GM23338 (cell line): ENCODE measurements around the gene CRHR1. TPM values are rescaled to one million over a fixed set of nuclear protein-coding genes. Genes with fewer than 3 reads are reported as not detected.

Experiments used
- ATAC-seq: fragments of 200-7000 bp; cut with Tn5 transposase; 3 replicates; pipeline ENCODE4 v1.9.1; 2020
- DNase-seq: peaks from one replicate; pipeline ENCODE4 v3.0.0-alpha.2; 2015; ENCODE audit warnings: low spot score
- H2AFZ ChIP-seq: fragments of 200-600 bp; sonication (generic); 2 replicates; pipeline ENCODE4 v1.8.0; 2016; ENCODE audit warnings: antibody characterized with exemption, mild to moderate bottlenecking, moderate library complexity
- H3F3A ChIP-seq: fragments of 200-600 bp; sonication (generic); replicated peaks from 2 replicates; pipeline ENCODE4 v1.8.0; 2017; ENCODE audit warnings: antibody characterized with exemption, mixed run types, low read depth
- H3K27ac ChIP-seq: fragments of 200-600 bp; sonication (generic); 2 replicates; pipeline ENCODE4 v1.6.1; 2016; ENCODE audit warnings: low read depth
- H3K27me3 ChIP-seq: fragments of 200-600 bp; sonication (generic); 2 replicates; pipeline ENCODE4 v1.8.0; 2016; ENCODE audit warnings: mild to moderate bottlenecking, mixed run types, moderate library complexity; ENCODE audit not compliant: insufficient read depth
- H3K36me3 ChIP-seq: fragments of 200-600 bp; sonication (generic); 2 replicates; pipeline ENCODE4 v1.8.0; 2016; ENCODE audit warnings: mild to moderate bottlenecking; ENCODE audit not compliant: insufficient read depth
- H3K4me1 ChIP-seq: fragments of 200-600 bp; sonication (generic); 2 replicates; pipeline ENCODE4 v1.8.0; 2016; ENCODE audit warnings: mild to moderate bottlenecking, moderate library complexity; ENCODE audit not compliant: insufficient read depth
- H3K4me2 ChIP-seq: fragments of 200-600 bp; sonication (generic); 2 replicates; pipeline ENCODE4 v1.7.1; 2017; ENCODE audit warnings: mixed run types
- H3K4me3 ChIP-seq: fragments of 200-600 bp; sonication (generic); 2 replicates; pipeline ENCODE4 v1.6.1; 2016; ENCODE audit warnings: mixed run types
- H3K79me2 ChIP-seq: fragments of 200-600 bp; sonication (generic); replicated peaks from 2 replicates; pipeline ENCODE4 v1.8.0; 2017; ENCODE audit warnings: mild to moderate bottlenecking; ENCODE audit not compliant: insufficient read depth
- H3K9me2 ChIP-seq: fragments of 200-600 bp; sonication (generic); 2 replicates; pipeline ENCODE4 v1.8.0; 2017; ENCODE audit not compliant: insufficient read depth
- H4K20me1 ChIP-seq: fragments of 200-600 bp; sonication (generic); replicated peaks from 2 replicates; pipeline ENCODE4 v1.8.0; 2017; ENCODE audit warnings: mild to moderate bottlenecking; ENCODE audit not compliant: insufficient read depth
- H3K27ac Mint-ChIP-seq: 2 replicates; pipeline ENCODE4 v1.8.0; 2020; ENCODE audit warnings: inconsistent platforms, mild to moderate bottlenecking, moderate library complexity, mixed read lengths
- H3K27me3 Mint-ChIP-seq: 3 replicates; pipeline ENCODE4 v1.8.0; 2022; ENCODE audit warnings: low read depth, mild to moderate bottlenecking, moderate library complexity, mixed read lengths, inconsistent platforms; ENCODE audit not compliant: insufficient read depth, poor library complexity
- H3K36me3 Mint-ChIP-seq: 3 replicates; pipeline ENCODE4 v1.8.0; 2021; ENCODE audit warnings: low read depth, mild to moderate bottlenecking, inconsistent platforms, moderate library complexity, mixed read lengths
- H3K4me1 Mint-ChIP-seq: 3 replicates; pipeline ENCODE4 v1.8.0; 2020; ENCODE audit warnings: mild to moderate bottlenecking, inconsistent platforms, mixed read lengths
- H3K4me3 Mint-ChIP-seq: 3 replicates; pipeline ENCODE4 v1.8.0; 2021; ENCODE audit warnings: moderate library complexity, mild to moderate bottlenecking, inconsistent platforms, mixed read lengths
- H3K9me3 Mint-ChIP-seq: 3 replicates; pipeline ENCODE4 v1.8.0; 2020; ENCODE audit warnings: moderate library complexity, mild to moderate bottlenecking, inconsistent platforms, mixed read lengths
- CREB1 ChIP-seq: fragments of 250-450 bp; sonication (Bioruptor Pico); IDR thresholded peaks from 2 replicates; pipeline ENCODE4 v1.5.0; 2020; ENCODE audit warnings: low read depth, mild to moderate bottlenecking, moderate library complexity
- CTCF ChIP-seq, 2 experiments: fragments of 200-600 bp in 1 of 2; sonication (generic) in 1 of 2; conservative IDR thresholded peaks; 2 replicates each; pipeline versions ENCODE4 v1.5.1 to v1.6.1; 2016 to 2017; ENCODE audit warnings: antibody characterized with exemption in 2 of 2, low read depth in 2 of 2, mild to moderate bottlenecking in 2 of 2, moderate library complexity in 1 of 2
- ETS1 ChIP-seq: IDR thresholded peaks from 2 replicates; pipeline ENCODE4 v1.6.1; 2016; ENCODE audit warnings: antibody characterized with exemption
- EZH2 ChIP-seq: fragments of 200-600 bp; sonication (generic); IDR thresholded peaks from one replicate; pipeline ENCODE4 v1.8.0; 2017; ENCODE audit warnings: antibody characterized with exemption, mild to moderate bottlenecking, low read depth; ENCODE audit not compliant: unreplicated experiment
- EZH2phosphoT487 ChIP-seq: fragments of 200-600 bp; sonication (generic); IDR thresholded peaks from one replicate; pipeline ENCODE4 v1.8.1; 2018; ENCODE audit warnings: antibody characterized with exemption; ENCODE audit not compliant: unreplicated experiment
- JUNB ChIP-seq: IDR thresholded peaks from one replicate; pipeline ENCODE4 v1.6.1; 2016; ENCODE audit warnings: antibody characterized with exemption; ENCODE audit not compliant: unreplicated experiment
- NANOG ChIP-seq: IDR thresholded peaks from 2 replicates; pipeline ENCODE4 v1.6.1; 2016; ENCODE audit warnings: antibody characterized with exemption, borderline replicate concordance
- POLR2AphosphoS5 ChIP-seq: IDR thresholded peaks from 2 replicates; pipeline ENCODE4 v1.6.1; 2016; ENCODE audit warnings: antibody characterized with exemption, low read depth
- STAT1 ChIP-seq: IDR thresholded peaks from one replicate; pipeline ENCODE4 v1.6.1; 2016; ENCODE audit warnings: antibody characterized with exemption; ENCODE audit not compliant: unreplicated experiment
- ZNF114 ChIP-seq: fragments of 250-450 bp; sonication (Bioruptor Pico); IDR thresholded peaks from 2 replicates; pipeline ENCODE4 v1.5.0; 2020; ENCODE audit warnings: mild to moderate bottlenecking, moderate library complexity
- ZNF331 ChIP-seq: fragments of 250-450 bp; sonication (Bioruptor Pico); IDR thresholded peaks from 2 replicates; pipeline ENCODE4 v1.5.0; 2020; ENCODE audit warnings: low read depth, mild to moderate bottlenecking, moderate library complexity
- ZNF462 ChIP-seq: fragments of 250-450 bp; sonication (Bioruptor Pico); IDR thresholded peaks from 2 replicates; pipeline ENCODE4 v1.5.0; 2020; ENCODE audit warnings: mild to moderate bottlenecking, moderate library complexity
- polyA plus RNA-seq: library from polyadenylated mRNA; unstranded; fragments of >200 nt; fragmentation: Nextera tagmentation; extraction: Ambion mirVana; gene quantifications from 2 replicates; pipeline ENCODE4 v1.2.1, GENCODE V29; 2016
- total RNA-seq: library from RNA; depleted of rRNA; stranded (reverse); fragments of >200 nt; shearing (Covaris generic); gene quantifications from 2 replicates; pipeline ENCODE4 v1.2.3, GENCODE V29; 2014

Gene CRHR1
- total and polyA plus RNA-seq, 2 experiments from 2014 or later = 0.19 to 0.76 TPM

- Histone ChIP-seq H3K4me2 (no peak overlapping the region), H3K27me3 (peaks cover 20% of the 10 kb centered on the region), H3K4me1 (peaks cover 23% of the 10 kb centered on the region; the same call in 1 of the 2 replicates), H3F3A (no peaks in the 10 kb centered on the region), H3K27ac (no peak overlapping the region), H2AFZ (no peak overlapping the region), H3K79me2 (no peaks in the 10 kb centered on the region), H4K20me1 (peaks cover 5% of the 10 kb centered on the region; the same call in 1 of the 2 replicates), H3K36me3 (no peaks in the 10 kb centered on the region), H3K9me2 (no peaks in the 10 kb centered on the region), H3K4me3 (no peak overlapping the region)
- no peaks in the 10 kb centered on the region; the same call in 2 of the 3 replicates for H3K36me3 Mint-ChIP-seq
- H3K27me3 Mint-ChIP-seq = peaks cover 21% of the 10 kb centered on the region
- H3K9me3 Mint-ChIP-seq = no peaks in the 10 kb centered on the region
- H3K27ac Mint-ChIP-seq = no peak overlapping the region
- TF ChIP-seq JUNB (no peak), EZH2phosphoT487 (no peak), POLR2AphosphoS5 (no peak)
- peaks cover 44% of the 10 kb centered on the region for H3K4me1 Mint-ChIP-seq
- ATAC-seq (no peak), DNase-seq (no peak)
- H3K4me3 Mint-ChIP-seq = no peak overlapping the region
These were observed 7.0 kb downstream of the CRHR1 start for GRCh38 chr17:45791041-45791582.

- Histone ChIP-seq H3K27ac (no peak overlapping the region), H3K4me2 (no peak overlapping the region), H4K20me1 (no peaks in the 10 kb centered on the region; the same call in 1 of the 2 replicates), H3K4me1 (peaks cover 16% of the 10 kb centered on the region; the same call in 1 of the 2 replicates), H3K4me3 (no peak overlapping the region), H3K36me3 (no peaks in the 10 kb centered on the region), H3K9me2 (no peaks in the 10 kb centered on the region), H3K79me2 (no peaks in the 10 kb centered on the region), H3K27me3 (peaks cover 12% of the 10 kb centered on the region; the same call in 1 of the 2 replicates), H2AFZ (no peak overlapping the region), H3F3A (no peaks in the 10 kb centered on the region)
- TF ChIP-seq EZH2phosphoT487 (no peak), ZNF114 (CRISPR knock-in tag) (no peak), CREB1 (CRISPR knock-in tag) (no peak), ETS1 (no peak), STAT1 (no peak), ZNF331 (CRISPR knock-in tag) (no peak), POLR2AphosphoS5 (no peak), ZNF462 (no peak), NANOG (no peak), JUNB (no peak), CTCF (conservative IDR thresholded peaks at IDR 0.05; ENCODE audit: low read depth in 2 of 2) (no peak), EZH2 (no peak)
- Mint-ChIP-seq H3K4me3 (no peak overlapping the region), H3K27ac (no peak overlapping the region), H3K4me1 (peaks cover 41% of the 10 kb centered on the region), H3K9me3 (no peaks in the 10 kb centered on the region), H3K27me3 (peaks cover 14% of the 10 kb centered on the region), H3K36me3 (no peaks in the 10 kb centered on the region; the same call in 2 of the 3 replicates)
- DNase-seq = no peak
- no peak for ATAC-seq
These were observed 7.8 kb downstream of the CRHR1 start for GRCh38 chr17:45791935-45792334.
